NB4 (cell line): Measurements from ENCODE around the gene PCDHGA3.
"Not testable (repeated sequence)": the region's sequence is repeated elsewhere in the genome, so short reads cannot be mapped to it uniquely, and the experiment has no call there.

Source experiments
- CTCF ChIP-seq: IDR thresholded peaks from one replicate; pipeline ENCODE4 v1.5.1; 2012; ENCODE audit warnings: low read depth, low read length
- MYC ChIP-seq: IDR thresholded peaks from 2 replicates; pipeline ENCODE4 v1.6.1; 2011; ENCODE audit warnings: low read depth, low read length
- POLR2A ChIP-seq: IDR thresholded peaks from 2 replicates; pipeline ENCODE4 v1.6.1; 2011; ENCODE audit warnings: mild to moderate bottlenecking; ENCODE audit not compliant: insufficient read length; ENCODE audit errors: extremely low read depth
- TF ChIP-seq, protein P1 (sequence below): IDR thresholded peaks from 2 replicates; pipeline ENCODE4 v1.6.1; 2011; ENCODE audit warnings: low read depth, low read length

- not testable (repeated sequence) for TF ChIP-seq POLR2A, CTCF, MYC
- TF ChIP-seq, protein P1, sequence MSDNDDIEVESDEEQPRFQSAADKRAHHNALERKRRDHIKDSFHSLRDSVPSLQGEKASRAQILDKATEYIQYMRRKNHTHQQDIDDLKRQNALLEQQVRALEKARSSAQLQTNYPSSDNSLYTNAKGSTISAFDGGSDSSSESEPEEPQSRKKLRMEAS, result not testable (repeated sequence)
Observed at GRCh38 chr5:141332571-141332970, 11.1 kb upstream of the PCDHGA3 start.
